Small intestine (tissue), 7 donors: ENCODE results near the gene ZNF445. TPM values are rescaled to one million over a fixed set of nuclear protein-coding genes. Genes with fewer than 3 reads are reported as not detected.
"Not testable (repeated sequence)": the region's sequence is repeated elsewhere in the genome, so short reads cannot be mapped to it uniquely, and the experiment has no call there.

Experiments
- DNase-seq, 2 donors: peaks; one replicate each; pipeline versions ENCODE4 v3.0.0 to v3.0.0-alpha.2; 2013
- FAIRE-seq: peaks from 2 replicates; lab custom pipeline; 2012; peaks lifted over from hg19 to GRCh38; lab: Jason Lieb, UNC
- H3K27ac ChIP-seq, 3 donors: one replicate each; pipeline ENCODE4 v1.5.1; 2013; ENCODE audit warnings: low read length in 2 of 3, mild to moderate bottlenecking in 2 of 3, control low read depth in 1 of 3, inconsistent platforms in 1 of 3, low read depth in 1 of 3, moderate library complexity in 1 of 3
- H3K27me3 ChIP-seq, 3 donors: one replicate each; pipeline ENCODE4 v1.6.1; 2013; ENCODE audit warnings: low read length in 3 of 3, inconsistent platforms in 1 of 3; ENCODE audit not compliant: control insufficient read depth in 3 of 3, insufficient read depth in 3 of 3
- H3K36me3 ChIP-seq, 3 donors: one replicate each; pipeline ENCODE4 v1.6.1; 2013; ENCODE audit warnings: low read length in 3 of 3, inconsistent platforms in 1 of 3, low read depth in 1 of 3, mild to moderate bottlenecking in 1 of 3, moderate library complexity in 1 of 3; ENCODE audit not compliant: control insufficient read depth in 3 of 3, insufficient read depth in 2 of 3
- H3K4me1 ChIP-seq, 3 donors: one replicate each; pipeline ENCODE4 v1.6.1; 2013; ENCODE audit warnings: low read length in 2 of 3, inconsistent platforms in 1 of 3, low read depth in 1 of 3, mild to moderate bottlenecking in 1 of 3, moderate library complexity in 1 of 3; ENCODE audit not compliant: control insufficient read depth in 3 of 3, insufficient read depth in 2 of 3
- H3K4me3 ChIP-seq, 3 donors: one replicate each; pipeline ENCODE4 v1.5.1; 2013; ENCODE audit warnings: low read length in 3 of 3, control low read depth in 1 of 3, inconsistent platforms in 1 of 3, low read depth in 1 of 3, mild to moderate bottlenecking in 1 of 3, moderate library complexity in 1 of 3
- H3K9me3 ChIP-seq, 2 donors: one replicate each; pipeline ENCODE4 v1.6.1; 2013; ENCODE audit warnings: low read depth in 1 of 2, low read length in 1 of 2; ENCODE audit not compliant: control insufficient read depth in 2 of 2, insufficient read depth in 1 of 2
- WGBS, 3 donors: extraction: QIAGEN DNeasy Blood & Tissue Kit; methylation state at CpG; one replicate each; pipeline ENCODE4 v1.1.7; 2013; 5-methylcytosine and 5-hydroxymethylcytosine counted together
- polyA plus RNA-seq, 4 donors: library from polyadenylated mRNA; stranded (reverse) in 3 of 4; unstranded in 1 of 4; fragments of 200-250 nt in 3 of 4; fragments of 120-200 nt in 1 of 4; gene quantifications; one replicate each; pipeline versions ENCODE4 v1.2.1 to v1.2.3, GENCODE V29; 2013
- donor health status: healthy with polysubstance abuse.
- donor health status: control.
- donor health status: control.
- donor health status: Bipolar disorder and iron deficiency.
- donor health status: healthy.

ZNF445 gene
- polyA plus RNA-seq, 4 donors: 0.89 to 15.3 (median 2.7) TPM

DNA sequence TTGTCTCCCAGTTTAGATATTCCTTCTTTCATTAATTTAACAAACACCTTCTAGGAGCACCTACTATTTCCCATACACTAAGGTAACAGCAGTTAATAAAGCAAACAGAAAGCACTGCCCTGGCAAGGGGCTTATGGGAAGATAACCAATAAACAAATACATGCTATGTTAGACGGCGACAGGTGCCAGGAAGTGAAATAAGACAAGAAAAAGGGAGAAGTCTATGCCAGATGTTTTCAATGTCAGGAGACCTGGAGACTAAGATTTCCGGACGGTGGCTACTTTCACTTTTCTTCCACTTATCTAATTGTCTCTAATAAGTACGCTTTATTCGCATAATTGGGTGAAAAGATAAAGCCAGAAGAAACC is 32.5 kb upstream of the ZNF445 start:
- WGBS, 3 donors: 0% methylated on average over 6 of the region's 6 CpGs
- Histone ChIP-seq H3K4me3 (peak overlapping the region; percentile 70 to 99 (median 97)), H3K27me3 (no peaks in the 10 kb centered on the region), H3K4me1 (peaks cover 0 to 5% (median 3%) of the 10 kb centered on the region in 3 donors), H3K9me3 (peaks cover 0 to 3% of the 10 kb centered on the region in 2 donors), H3K36me3 (no peaks in the 10 kb centered on the region), H3K27ac (peak overlapping the region; percentile 60 to 85 (median 77))
- DNase-seq: peak; percentile 27 to 61
- FAIRE-seq: no peak

DNA sequence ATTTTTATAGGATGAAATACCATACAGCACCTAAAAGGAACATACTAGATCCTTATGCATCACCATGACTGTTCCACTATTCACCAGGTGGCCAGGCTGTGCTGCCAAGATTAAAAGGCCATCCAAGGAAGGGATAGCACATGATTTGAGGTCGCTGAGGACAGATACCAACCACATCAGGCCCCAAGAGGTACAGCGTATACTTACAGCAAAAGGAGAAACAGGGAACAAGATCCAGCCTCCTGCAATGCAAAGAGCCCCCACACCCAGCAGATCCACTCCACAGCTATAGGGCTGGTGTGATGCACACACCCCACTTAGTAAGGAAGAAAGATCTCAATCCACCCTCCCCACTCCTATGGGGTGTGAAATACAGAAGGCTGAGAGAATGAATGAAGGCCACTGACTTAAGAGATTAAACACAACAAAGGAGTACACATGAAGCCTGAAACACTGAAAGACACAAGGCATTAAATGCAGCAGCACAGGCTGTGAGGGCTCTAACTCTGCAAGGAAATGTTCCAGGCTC is 32.0 kb upstream of the ZNF445 start:
- WGBS, 3 donors: 52 to 68% (median 65%) methylated on average over 2 of the region's 2 CpGs
- FAIRE-seq: no peak
- peak overlapping the region in 1 of 3 donors; percentile 77 for H3K27ac ChIP-seq
- H3K36me3 ChIP-seq: no peaks in the 10 kb centered on the region
- H3K4me3 ChIP-seq: peak overlapping the region in 2 of 3 donors; percentile 70 to 97
- DNase-seq: peak; percentile 10 to 41
- H3K4me1 ChIP-seq: peaks cover 0 to 5% (median 3%) of the 10 kb centered on the region in 3 donors
- peaks cover 0 to 6% of the 10 kb centered on the region in 2 donors for H3K9me3 ChIP-seq
- H3K27me3 ChIP-seq: no peaks in the 10 kb centered on the region

DNA sequence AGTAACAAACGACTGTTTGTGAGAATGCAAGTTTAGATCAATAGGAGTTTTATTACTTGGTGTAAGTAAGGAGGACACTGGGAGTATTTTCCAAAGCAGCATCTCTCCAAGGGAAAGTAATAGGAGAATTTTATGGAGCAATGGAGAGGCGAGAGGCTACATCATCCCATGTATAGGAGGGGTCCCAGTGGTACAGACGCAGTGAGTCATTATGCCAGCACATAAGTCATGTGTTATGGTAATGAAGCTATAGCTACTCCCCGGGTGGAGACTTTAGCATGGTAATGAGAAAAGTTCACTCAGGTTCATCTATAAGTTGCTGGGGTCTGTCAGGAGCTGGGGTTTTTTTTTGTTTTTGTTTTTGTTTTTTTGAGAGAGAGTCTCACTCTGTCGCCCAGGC is 29.5 kb upstream of the ZNF445 start:
- Histone ChIP-seq H3K27me3 (no peaks in the 10 kb centered on the region), H3K27ac (no peak overlapping the region), H3K4me3 (no peak overlapping the region), H3K36me3 (peaks cover 0 to 4% (median 0%) of the 10 kb centered on the region in 3 donors), H3K4me1 (peaks cover 0 to 5% (median 3%) of the 10 kb centered on the region in 3 donors), H3K9me3 (peaks cover 0 to 24% of the 10 kb centered on the region in 2 donors)
- FAIRE-seq (no peak), DNase-seq (no peak)
- WGBS, 3 donors: 93 to 97% (median 96%) methylated on average over 5 of the region's 5 CpGs

DNA sequence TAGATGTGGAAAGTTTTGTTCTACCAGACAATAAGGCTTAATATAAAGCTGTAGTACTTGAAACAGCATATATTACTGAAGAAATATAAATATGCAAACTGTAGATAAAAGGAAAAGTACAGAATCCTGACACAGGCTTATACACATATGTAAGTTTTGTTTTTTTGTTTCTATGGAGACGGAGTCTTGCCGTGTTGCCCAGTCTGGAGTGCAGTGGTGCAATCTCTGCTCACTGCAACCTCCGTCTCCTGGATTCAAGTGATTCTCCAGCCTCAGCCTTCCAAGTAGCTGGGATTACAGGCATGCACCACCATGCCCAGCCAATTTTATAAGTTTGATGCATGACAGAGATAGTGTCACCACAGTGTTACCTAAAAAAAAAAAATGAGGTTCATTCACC is 29.1 kb upstream of the ZNF445 start:
- WGBS, 3 donors: 89 to 99% (median 95%) methylated on average over 3 of the region's 3 CpGs
- Histone ChIP-seq H3K27me3 (no peaks in the 10 kb centered on the region), H3K4me3 (no peak overlapping the region), H3K36me3 (peaks cover 0 to 8% (median 0%) of the 10 kb centered on the region in 3 donors), H3K4me1 (peaks cover 0 to 4% (median 3%) of the 10 kb centered on the region in 3 donors), H3K27ac (no peak overlapping the region), H3K9me3 (peaks cover 0 to 28% of the 10 kb centered on the region in 2 donors)
- DNase-seq: no peak
- FAIRE-seq: no peak

DNA sequence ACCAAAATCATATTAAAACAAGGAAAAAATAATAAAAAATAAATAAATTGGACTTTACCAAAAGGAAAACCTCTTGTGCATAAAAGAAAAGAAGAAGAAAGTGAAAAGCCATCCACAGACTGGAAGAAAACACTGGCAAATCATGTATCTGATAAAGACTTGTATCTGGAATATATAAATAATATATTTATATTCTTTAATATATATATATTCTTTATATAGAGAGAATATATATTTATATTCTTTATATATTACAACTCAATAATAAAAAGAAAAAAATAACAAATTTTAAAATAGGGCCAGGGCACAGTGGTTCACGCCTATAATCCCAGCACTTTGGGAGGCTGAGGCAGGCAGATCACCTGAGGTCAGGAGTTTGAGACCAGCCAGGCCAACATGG is 27.1 kb upstream of the ZNF445 start:
- H3K4me1 ChIP-seq: no peaks in the 10 kb centered on the region
- H3K4me3 ChIP-seq: no peak overlapping the region
- peaks cover 0 to 46% of the 10 kb centered on the region in 2 donors for H3K9me3 ChIP-seq
- peaks cover 7 to 12% (median 11%) of the 10 kb centered on the region in 3 donors for H3K36me3 ChIP-seq
- no peak for FAIRE-seq
- DNase-seq: no peak
- H3K27me3 ChIP-seq: no peaks in the 10 kb centered on the region
- no peak overlapping the region for H3K27ac ChIP-seq
- 91 to 100% (median 98%) methylated on average over 1 of the region's 1 CpG for WGBS, 3 donors

DNA sequence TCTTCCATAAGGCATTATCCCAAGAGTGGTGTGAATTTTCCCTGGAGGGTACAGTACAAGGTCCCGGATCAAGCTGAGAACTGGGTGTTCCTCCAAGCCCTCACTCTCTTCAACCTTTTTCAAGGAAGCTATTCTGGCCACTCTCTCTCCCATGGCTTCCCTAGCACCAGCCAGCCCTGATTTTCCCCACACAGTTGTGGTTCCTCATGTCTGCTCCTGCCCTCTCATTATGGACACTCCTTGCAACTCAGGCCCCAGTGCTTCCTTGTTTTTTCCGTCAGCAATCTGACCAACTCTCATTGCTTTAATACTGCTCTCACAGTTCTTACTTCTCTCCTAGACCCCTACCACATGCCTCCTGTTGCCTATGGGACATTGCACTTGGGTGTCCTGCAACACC is 25.7 kb upstream of the ZNF445 start:
- not testable (repeated sequence) for FAIRE-seq, H3K27me3 ChIP-seq, DNase-seq, H3K4me3 ChIP-seq, H3K27ac ChIP-seq, H3K4me1 ChIP-seq
- H3K9me3 ChIP-seq: peaks cover 0 to 54% of the 10 kb centered on the region in 2 donors
- WGBS, 3 donors: 95 to 100% (median 97%) methylated on average over 2 of the region's 2 CpGs
- H3K36me3 ChIP-seq: peaks cover 7 to 12% (median 12%) of the 10 kb centered on the region in 3 donors

DNA sequence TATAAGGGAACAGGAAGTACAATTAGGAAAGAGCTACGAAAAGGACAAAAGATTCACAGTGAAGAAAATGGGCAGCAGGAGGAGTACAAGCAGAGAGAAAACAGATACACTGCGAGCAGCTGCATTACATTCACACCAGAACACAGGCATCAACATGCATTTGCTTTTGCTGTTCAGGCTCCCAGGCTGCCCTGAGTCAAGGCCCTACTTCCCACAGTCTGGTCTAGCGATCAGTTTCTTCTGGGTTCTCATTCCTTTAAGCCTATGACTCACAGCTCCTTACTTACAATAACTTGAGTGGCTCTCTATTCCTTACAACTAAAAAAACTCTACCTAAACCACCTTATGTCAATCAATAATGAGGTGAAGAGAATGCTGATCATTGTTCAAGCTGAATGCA is 24.5 kb upstream of the ZNF445 start:
- H3K4me3 ChIP-seq: no peak overlapping the region
- peaks cover 7 to 13% (median 12%) of the 10 kb centered on the region in 3 donors for H3K36me3 ChIP-seq
- DNase-seq (no peak), FAIRE-seq (no peak)
- H3K4me1 ChIP-seq: no peaks in the 10 kb centered on the region
- WGBS, 3 donors: 94 to 98% (median 98%) methylated on average over 3 of the region's 3 CpGs
- no peak overlapping the region for H3K27ac ChIP-seq
- no peaks in the 10 kb centered on the region for H3K27me3 ChIP-seq
- peaks cover 0 to 64% of the 10 kb centered on the region in 2 donors for H3K9me3 ChIP-seq

DNA sequence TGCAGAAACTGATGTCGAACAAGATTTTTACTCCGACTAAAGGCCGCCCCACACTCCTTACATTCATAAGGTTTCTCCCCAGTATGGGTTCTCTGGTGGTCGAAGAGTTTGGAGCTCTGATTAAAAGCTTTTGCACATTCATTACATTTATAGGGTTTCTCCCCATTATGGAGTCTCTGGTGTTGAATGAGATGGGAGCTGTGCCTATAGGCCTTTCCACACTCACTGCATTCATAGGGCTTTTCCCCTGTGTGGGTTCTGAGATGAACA is 22.4 kb upstream of the ZNF445 start:
- not testable (repeated sequence) for FAIRE-seq, DNase-seq, H3K4me1 ChIP-seq, H3K4me3 ChIP-seq, H3K27ac ChIP-seq, H3K27me3 ChIP-seq
- WGBS, 3 donors: 96 to 99% (median 98%) methylated on average over 4 of the region's 4 CpGs
- peaks cover 0 to 71% of the 10 kb centered on the region in 2 donors for H3K9me3 ChIP-seq
- H3K36me3 ChIP-seq: peaks cover 7 to 17% (median 16%) of the 10 kb centered on the region in 3 donors
